Stimulated activated memory B cell treated with anti-CD40 and anti-IgM and Interleukin-4, amounts not matched to agents 10 μg/mL and 1 μg/mL and 100 μg/mL, for 72 hours (primary cell): Measurements from ENCODE around the gene EDEM3.
"Not testable (repeated sequence)": the region's sequence is repeated elsewhere in the genome, so short reads cannot be mapped to it uniquely, and the experiment has no call there.

ENCODE experiments used
- ATAC-seq: fragments of 150-1000 bp; cut with Tn5 transposase; 2 replicates; pipeline ENCODE4 v1.10.0; 2021
- H3K27ac Mint-ChIP-seq: one replicate; pipeline ENCODE4 v1.8.0; 2022; ENCODE audit warnings: mild to moderate bottlenecking, mixed read lengths
- H3K27me3 Mint-ChIP-seq: one replicate; pipeline ENCODE4 v1.8.0; 2022; ENCODE audit warnings: mixed read lengths
- H3K36me3 Mint-ChIP-seq: one replicate; pipeline ENCODE4 v1.8.0; 2022; ENCODE audit warnings: mixed read lengths
- H3K4me1 Mint-ChIP-seq: one replicate; pipeline ENCODE4 v1.8.0; 2022; ENCODE audit warnings: mixed read lengths
- H3K4me3 Mint-ChIP-seq: one replicate; pipeline ENCODE4 v1.8.0; 2022; ENCODE audit warnings: mild to moderate bottlenecking, moderate library complexity, mixed read lengths
- H3K9me3 Mint-ChIP-seq: one replicate; pipeline ENCODE4 v1.8.0; 2022; ENCODE audit warnings: mixed read lengths

EDEM3 gene

DNA sequence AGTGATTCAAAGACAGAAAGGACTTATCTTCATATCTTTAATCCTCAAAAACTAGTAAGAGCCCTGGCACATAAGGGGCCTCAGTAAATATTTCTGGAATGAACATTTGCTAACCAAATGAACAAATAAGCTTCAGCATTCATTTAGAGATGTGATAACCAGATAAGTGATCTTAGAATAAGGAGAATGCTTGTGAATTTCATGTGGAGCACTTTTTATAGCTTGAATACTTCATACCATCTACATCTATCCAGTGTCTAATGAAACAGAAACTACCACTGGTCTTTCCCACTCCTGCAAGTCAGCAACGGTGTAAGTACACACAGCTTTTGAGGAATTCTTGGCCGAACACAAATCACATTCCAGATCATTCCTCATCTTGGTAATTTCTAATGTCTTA is 38.5 kb downstream of the EDEM3 start:
- peaks cover 64% of the 10 kb centered on the region for H3K36me3 Mint-ChIP-seq
- no peak for ATAC-seq
- no peaks in the 10 kb centered on the region for H3K27me3 Mint-ChIP-seq
- no peaks in the 10 kb centered on the region for H3K9me3 Mint-ChIP-seq
- no peaks in the 10 kb centered on the region for H3K4me1 Mint-ChIP-seq
- no peak overlapping the region for H3K27ac Mint-ChIP-seq
- no peak overlapping the region for H3K4me3 Mint-ChIP-seq

DNA sequence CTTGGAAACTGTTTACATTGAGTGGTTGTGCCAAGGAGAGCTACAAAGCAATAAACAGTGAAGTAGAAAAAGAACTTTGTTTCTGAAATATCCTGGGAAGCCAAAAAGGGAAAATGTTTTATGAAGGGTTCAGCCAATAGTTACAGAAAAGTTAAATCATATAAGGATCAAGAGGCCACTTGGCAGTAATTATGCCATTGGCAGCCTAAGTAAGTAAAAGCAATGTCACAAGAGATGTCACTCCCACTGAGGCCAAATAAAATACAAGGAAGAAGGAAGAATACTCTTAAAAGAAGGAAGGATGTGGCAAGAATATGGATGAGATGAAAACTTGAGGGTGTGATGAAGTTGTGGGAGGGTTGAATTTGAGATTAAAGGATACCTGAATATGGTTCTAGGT is 45.2 kb downstream of the EDEM3 start:
- Mint-ChIP-seq H3K36me3 (peaks cover 58% of the 10 kb centered on the region), H3K9me3 (no peaks in the 10 kb centered on the region), H3K27ac (peak overlapping the region; percentile 45), H3K4me3 (no peak overlapping the region), H3K4me1 (peaks cover 14% of the 10 kb centered on the region), H3K27me3 (no peaks in the 10 kb centered on the region)
- ATAC-seq, result no peak

DNA sequence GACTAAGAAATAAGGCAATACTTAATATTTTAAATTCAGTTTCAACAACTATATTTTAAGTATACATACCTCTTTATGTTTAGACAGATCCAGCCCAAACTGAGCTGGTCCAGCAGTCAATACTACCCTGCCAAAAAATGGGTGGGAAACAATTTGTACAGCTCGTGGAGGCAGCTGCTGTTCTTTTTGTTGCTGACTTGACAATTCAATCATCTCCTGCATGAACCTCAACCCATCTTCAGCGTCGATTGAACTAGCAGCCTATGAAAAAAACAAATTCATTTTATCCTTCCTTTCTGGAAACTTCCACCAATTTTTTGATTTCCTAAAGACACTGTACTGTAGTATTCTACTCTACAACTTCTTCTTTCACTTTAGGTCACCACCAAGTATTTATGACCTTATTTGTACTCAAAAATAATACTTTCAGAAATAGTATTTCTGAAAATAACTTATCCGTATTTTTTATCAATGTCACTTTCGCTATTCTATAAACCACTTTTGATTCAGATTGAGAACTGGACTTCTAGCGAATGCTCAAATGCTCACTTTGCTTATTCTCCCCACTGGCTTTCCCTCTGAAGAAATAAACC is 46.5 kb downstream of the EDEM3 start:
- H3K27ac Mint-ChIP-seq, result peak overlapping the region; percentile 45
- H3K36me3 Mint-ChIP-seq, result peaks cover 53% of the 10 kb centered on the region
- peaks cover 14% of the 10 kb centered on the region for H3K4me1 Mint-ChIP-seq
- ATAC-seq, result no peak
- H3K27me3 Mint-ChIP-seq, result no peaks in the 10 kb centered on the region
- H3K9me3 Mint-ChIP-seq, result no peaks in the 10 kb centered on the region
- no peak overlapping the region for H3K4me3 Mint-ChIP-seq

DNA sequence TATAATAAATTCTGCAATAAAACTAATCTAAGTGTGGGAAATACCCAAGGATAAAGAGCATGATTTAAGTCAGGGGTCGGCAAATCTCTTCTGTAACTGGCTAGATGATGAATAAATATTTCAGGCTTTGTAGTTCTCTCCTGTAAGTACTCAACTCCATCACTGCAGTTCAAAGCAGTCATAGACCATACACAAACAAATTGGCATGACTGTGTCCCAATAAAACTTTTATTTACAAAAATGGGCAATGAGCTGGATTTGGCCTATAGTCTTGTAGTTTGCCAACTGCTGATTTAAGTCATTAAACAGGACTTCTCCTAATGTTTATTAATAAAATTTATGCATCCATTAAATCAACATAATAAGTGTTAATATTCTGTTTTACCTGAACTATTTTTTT is 49.4 kb downstream of the EDEM3 start:
- ATAC-seq, result no peak
- no peak overlapping the region for H3K27ac Mint-ChIP-seq
- no peaks in the 10 kb centered on the region for H3K27me3 Mint-ChIP-seq
- H3K36me3 Mint-ChIP-seq, result peaks cover 57% of the 10 kb centered on the region
- H3K9me3 Mint-ChIP-seq, result no peaks in the 10 kb centered on the region
- no peak overlapping the region for H3K4me3 Mint-ChIP-seq
- peaks cover 14% of the 10 kb centered on the region for H3K4me1 Mint-ChIP-seq

DNA sequence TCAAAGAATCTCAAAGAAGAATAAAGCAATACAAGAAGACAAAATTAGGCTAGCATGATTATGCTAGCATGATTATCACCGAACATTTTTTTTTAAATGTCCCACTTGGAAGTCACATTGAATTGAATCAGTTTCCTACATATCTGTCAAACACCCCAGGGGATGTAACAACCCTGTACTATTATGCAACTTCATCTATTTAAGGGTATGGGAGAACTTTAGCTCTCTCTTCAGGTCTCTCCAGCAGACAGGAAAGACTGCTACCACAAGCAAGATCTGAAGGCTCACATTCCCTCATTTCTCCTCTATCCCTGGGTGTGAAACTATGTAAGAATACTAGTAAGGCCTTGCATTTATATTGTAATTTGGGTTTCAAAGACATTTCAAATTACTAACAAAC is 52.8 kb downstream of the EDEM3 start:
- H3K9me3 Mint-ChIP-seq, result no peaks in the 10 kb centered on the region
- peaks cover 52% of the 10 kb centered on the region for H3K36me3 Mint-ChIP-seq
- no peaks in the 10 kb centered on the region for H3K27me3 Mint-ChIP-seq
- H3K4me3 Mint-ChIP-seq, result no peak overlapping the region
- H3K4me1 Mint-ChIP-seq, result no peaks in the 10 kb centered on the region
- ATAC-seq, result no peak
- no peak overlapping the region for H3K27ac Mint-ChIP-seq

DNA sequence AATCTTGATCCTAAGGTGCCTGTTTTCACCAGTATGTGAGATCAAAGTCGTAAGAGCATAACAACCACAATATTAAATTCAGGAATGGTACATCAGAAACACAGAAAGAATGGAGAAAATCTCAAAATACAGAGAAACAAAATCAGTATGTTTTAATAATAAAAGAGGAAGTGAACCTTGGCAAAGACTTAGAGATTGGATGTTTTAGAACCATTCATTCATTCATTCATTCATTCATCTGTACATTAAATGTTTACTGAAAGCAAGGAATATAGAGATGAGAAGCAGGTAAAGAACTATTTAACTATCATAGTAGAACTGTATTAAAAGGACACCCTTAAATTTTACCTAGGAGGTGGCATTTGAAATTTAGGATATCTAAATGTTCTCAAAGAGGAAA is 55.7 kb downstream of the EDEM3 start:
- ATAC-seq, result no peak
- peaks cover 64% of the 10 kb centered on the region for H3K36me3 Mint-ChIP-seq
- no peaks in the 10 kb centered on the region for H3K9me3 Mint-ChIP-seq
- H3K4me3 Mint-ChIP-seq, result no peak overlapping the region
- H3K27ac Mint-ChIP-seq, result no peak overlapping the region
- H3K4me1 Mint-ChIP-seq, result peaks cover 7% of the 10 kb centered on the region
- H3K27me3 Mint-ChIP-seq, result no peaks in the 10 kb centered on the region

DNA sequence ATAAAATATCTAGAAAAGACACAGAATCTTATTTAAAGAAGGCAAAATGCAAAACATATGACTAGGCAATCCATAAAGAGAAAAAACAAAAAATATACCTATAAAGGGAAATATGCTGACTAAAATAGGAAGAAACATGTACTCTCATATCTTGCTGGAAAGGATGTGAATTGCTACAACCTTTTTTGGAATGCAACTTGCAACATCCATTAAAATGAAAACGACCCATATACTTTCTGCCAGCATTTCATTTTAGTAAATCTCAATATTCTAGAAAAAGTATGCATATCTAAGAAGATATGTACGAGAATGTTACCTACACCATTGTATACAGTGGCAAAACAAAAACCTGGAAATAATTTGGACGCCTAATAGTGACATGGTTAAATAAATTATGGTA is 56.6 kb downstream of the EDEM3 start:
- Mint-ChIP-seq H3K4me1 (peaks cover 7% of the 10 kb centered on the region), H3K36me3 (peaks cover 68% of the 10 kb centered on the region), H3K27me3 (no peaks in the 10 kb centered on the region), H3K4me3 (no peak overlapping the region), H3K27ac (no peak overlapping the region), H3K9me3 (no peaks in the 10 kb centered on the region)
- ATAC-seq, result no peak

DNA sequence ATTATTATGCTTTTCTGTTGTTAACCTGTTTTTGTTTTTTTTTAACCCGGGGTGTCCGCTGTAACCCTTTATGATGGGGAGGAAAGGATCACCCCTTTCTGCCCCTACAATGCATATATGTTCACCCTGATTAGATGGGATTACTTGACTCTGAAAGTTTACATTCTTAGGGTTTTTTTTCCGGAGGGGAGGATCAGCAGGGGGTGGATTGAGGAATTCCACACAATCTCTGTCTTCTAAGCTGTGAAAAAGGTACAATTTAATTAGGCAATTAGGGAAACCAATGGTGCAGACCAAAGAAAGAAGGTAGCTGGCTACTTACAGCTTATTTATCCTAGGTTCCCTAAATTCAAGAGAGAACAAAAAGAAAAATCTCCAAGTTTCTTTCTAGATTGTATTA is 58.3 kb downstream of the EDEM3 start:
- Mint-ChIP-seq H3K4me3 (no peak overlapping the region), H3K27me3 (no peaks in the 10 kb centered on the region), H3K27ac (no peak overlapping the region), H3K9me3 (no peaks in the 10 kb centered on the region), H3K4me1 (peaks cover 7% of the 10 kb centered on the region), H3K36me3 (peaks cover 62% of the 10 kb centered on the region)
- no peak for ATAC-seq

DNA sequence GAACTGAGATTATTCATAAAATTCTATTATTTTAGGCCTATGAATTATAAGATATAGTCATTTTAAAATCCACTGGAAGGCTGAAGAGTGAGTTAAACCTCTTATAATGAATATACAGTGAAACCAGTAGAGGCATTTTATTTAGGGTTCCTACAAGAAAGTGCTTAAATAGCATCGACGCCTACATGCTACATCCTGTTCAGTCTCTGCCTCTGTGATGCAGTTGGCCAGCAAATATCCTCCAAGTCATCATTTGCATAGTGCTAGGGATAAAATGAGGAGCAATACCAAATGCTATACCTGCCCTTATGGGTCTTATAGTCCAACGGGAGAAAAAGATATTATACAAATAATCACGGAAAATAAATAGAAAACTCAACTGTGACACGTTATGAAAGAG is 59.6 kb downstream of the EDEM3 start:
- Mint-ChIP-seq H3K27me3 (no peaks in the 10 kb centered on the region), H3K9me3 (no peaks in the 10 kb centered on the region), H3K4me3 (no peak overlapping the region), H3K4me1 (peaks cover 7% of the 10 kb centered on the region), H3K27ac (no peak overlapping the region), H3K36me3 (peaks cover 57% of the 10 kb centered on the region)
- no peak for ATAC-seq

DNA sequence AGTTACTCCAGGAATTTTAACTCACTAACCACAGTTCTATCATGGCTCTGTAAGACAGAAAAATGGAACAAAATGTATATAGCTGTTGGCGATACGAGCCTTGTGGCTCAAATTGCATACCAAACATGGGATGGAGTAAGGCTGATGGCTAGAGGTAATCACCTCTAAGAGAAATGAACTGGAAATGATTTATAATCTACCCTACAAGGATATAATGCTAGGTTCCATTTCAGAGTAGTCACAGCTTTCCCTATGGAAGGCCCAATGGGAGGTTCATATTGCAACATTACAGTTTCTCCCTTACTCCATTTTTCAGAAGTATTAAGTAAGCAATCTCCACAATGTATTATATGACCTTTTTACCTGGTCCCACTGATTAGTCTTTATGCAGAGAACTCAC is 61.6 kb downstream of the EDEM3 start:
- no peak for ATAC-seq
- H3K27ac Mint-ChIP-seq, result no peak overlapping the region

DNA sequence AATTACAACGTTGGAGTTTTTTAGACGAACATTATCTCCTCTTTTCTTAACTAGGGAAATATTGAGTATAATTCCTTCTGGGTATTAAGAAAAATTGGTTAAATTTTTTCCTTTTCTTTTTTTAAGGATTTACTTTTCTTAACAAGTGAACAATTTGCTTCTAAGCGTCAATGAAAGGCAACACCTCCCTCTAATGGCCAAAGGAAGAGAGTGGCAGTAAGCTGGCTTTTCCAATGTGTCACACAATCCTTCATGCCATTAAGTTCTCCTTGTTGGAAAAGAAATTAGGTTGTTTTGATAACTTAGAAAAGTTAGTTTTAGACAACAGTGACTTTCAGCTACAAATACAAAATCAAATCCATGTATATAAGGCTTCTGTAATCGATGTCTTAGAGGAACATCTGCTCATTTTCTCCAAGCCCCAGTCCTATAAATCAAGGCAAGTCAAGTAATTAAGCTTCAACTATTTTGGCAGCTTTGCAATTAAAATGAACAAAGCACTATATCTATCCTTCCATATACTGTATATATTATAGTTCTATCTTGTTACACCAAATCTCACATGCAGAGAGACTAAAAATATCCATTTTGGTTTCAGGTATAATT is 62.8 kb downstream of the EDEM3 start:
- ATAC-seq, result no peak
- Mint-ChIP-seq H3K4me3 (no peak overlapping the region), H3K27me3 (no peaks in the 10 kb centered on the region), H3K36me3 (peaks cover 44% of the 10 kb centered on the region), H3K27ac (no peak overlapping the region), H3K4me1 (peaks cover 7% of the 10 kb centered on the region), H3K9me3 (no peaks in the 10 kb centered on the region)

More for the DNA sequence above, 61.6 kb downstream of the EDEM3 start:
- no peak overlapping the region for H3K4me3 Mint-ChIP-seq
- H3K36me3 Mint-ChIP-seq, result peaks cover 44% of the 10 kb centered on the region
- no peaks in the 10 kb centered on the region for H3K27me3 Mint-ChIP-seq
- peaks cover 7% of the 10 kb centered on the region for H3K4me1 Mint-ChIP-seq
- no peaks in the 10 kb centered on the region for H3K9me3 Mint-ChIP-seq

DNA sequence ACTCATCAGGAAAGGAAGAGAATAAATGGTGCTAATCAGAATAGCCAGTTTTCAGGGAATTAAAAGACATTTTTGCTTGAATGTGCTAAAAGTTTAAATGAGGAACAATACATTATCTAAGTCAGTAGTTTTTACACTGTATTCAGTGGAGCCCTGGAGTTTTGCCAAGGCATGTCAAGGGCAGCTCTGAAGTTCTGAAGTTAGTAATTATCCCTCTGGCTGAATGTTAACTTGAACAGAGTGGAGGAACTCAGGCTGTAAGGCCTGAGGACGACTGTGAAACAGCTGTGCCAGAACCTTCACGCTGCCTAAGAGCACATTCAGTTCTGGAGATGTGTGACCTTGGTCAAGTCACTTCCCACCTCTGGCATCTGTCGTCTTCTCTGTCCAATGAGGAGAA is 68.1 kb downstream of the EDEM3 start:
- ATAC-seq, result no peak
- Mint-ChIP-seq H3K27ac (no peak overlapping the region), H3K4me3 (no peak overlapping the region), H3K4me1 (peaks cover 14% of the 10 kb centered on the region), H3K27me3 (no peaks in the 10 kb centered on the region), H3K9me3 (no peaks in the 10 kb centered on the region), H3K36me3 (peaks cover 4% of the 10 kb centered on the region)

DNA sequence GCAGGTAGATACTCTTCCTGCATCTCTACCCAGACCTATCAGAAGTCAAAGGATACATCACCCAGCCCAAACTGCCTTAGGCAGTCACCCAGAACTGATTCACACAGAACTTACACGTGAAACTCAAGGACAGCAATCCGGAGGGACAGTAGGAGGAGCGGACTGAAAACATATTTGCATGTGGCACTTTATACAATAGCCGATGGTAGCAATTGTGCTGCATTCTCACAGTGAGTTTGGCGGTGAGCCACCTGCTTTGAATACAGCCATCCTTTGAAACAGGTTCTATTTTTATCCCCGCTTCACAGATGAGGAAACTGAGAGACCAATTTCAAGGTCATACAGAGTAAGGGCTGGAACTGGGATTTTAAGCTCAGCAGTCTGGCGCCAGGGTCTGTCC is 69.5 kb downstream of the EDEM3 start:
- H3K9me3 Mint-ChIP-seq, result peaks cover 4% of the 10 kb centered on the region
- peaks cover 4% of the 10 kb centered on the region for H3K36me3 Mint-ChIP-seq
- H3K4me1 Mint-ChIP-seq, result peaks cover 14% of the 10 kb centered on the region
- H3K27ac Mint-ChIP-seq, result no peak overlapping the region
- no peaks in the 10 kb centered on the region for H3K27me3 Mint-ChIP-seq
- H3K4me3 Mint-ChIP-seq, result no peak overlapping the region
- ATAC-seq, result no peak

DNA sequence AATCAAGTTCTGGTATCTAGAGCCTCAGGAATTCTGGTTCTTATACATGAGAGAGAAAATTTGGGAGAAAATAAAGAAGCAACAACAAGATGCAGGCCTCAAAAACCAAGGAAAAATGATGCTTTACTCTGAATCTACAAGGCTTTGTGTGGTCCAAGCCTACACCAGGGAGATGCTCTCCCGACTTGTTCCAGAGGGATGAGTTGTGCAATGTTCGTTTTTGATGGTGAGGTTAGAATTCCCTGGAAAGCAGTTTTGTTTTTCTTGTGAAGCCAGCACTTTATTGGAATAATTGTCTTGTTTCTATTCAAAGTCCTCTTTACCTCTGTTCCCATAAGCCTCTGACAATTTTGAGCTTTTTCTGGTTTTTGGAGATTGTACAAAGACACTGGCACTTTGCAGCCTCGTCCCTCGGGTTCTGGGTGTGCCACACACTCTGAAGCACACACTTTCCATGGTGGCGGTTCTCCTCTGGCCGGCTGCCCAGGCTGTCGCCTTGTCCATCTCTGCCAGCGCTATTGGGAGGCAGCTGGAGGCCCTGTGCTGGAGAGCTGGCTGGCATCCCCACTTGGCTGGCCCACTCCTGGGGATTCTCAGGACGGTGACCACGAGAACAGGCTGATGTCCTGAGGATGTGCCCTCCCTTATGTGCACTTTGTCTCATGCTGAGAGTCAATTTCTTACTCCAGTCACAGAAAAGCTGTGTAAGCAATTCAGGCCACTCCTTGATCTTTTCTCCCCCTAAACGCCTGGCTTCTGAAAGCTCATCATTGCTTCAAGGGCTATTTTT is 70.2 kb downstream of the EDEM3 start:
- ATAC-seq, result no peak
- peaks cover 4% of the 10 kb centered on the region for H3K9me3 Mint-ChIP-seq
- no peaks in the 10 kb centered on the region for H3K36me3 Mint-ChIP-seq
- no peak overlapping the region for H3K4me3 Mint-ChIP-seq
- no peak overlapping the region for H3K27ac Mint-ChIP-seq
- H3K27me3 Mint-ChIP-seq, result no peaks in the 10 kb centered on the region
- H3K4me1 Mint-ChIP-seq, result peaks cover 14% of the 10 kb centered on the region

DNA sequence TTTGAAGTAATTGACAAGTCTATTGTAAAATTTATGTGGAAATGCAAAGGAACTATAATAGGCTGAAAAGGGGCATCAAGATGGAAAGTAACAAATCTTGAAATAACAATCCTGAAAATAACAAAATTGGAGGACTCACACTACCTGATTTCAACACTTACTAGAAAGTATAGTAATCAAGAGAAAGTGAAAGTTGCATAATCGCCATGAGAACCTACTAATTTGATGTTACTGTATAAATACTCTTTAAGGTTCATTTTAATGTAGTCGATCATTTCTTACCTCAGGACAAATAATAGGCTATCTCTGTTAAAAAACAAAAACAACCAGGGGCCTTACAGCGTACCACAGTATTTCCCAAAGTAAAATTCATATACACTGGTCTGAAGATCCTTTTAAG is 71.7 kb downstream of the EDEM3 start:
- Mint-ChIP-seq H3K4me1 (peaks cover 14% of the 10 kb centered on the region), H3K9me3 (peaks cover 4% of the 10 kb centered on the region), H3K4me3 (no peak overlapping the region), H3K27me3 (no peaks in the 10 kb centered on the region), H3K36me3 (no peaks in the 10 kb centered on the region), H3K27ac (no peak overlapping the region)
- ATAC-seq, result no peak

DNA sequence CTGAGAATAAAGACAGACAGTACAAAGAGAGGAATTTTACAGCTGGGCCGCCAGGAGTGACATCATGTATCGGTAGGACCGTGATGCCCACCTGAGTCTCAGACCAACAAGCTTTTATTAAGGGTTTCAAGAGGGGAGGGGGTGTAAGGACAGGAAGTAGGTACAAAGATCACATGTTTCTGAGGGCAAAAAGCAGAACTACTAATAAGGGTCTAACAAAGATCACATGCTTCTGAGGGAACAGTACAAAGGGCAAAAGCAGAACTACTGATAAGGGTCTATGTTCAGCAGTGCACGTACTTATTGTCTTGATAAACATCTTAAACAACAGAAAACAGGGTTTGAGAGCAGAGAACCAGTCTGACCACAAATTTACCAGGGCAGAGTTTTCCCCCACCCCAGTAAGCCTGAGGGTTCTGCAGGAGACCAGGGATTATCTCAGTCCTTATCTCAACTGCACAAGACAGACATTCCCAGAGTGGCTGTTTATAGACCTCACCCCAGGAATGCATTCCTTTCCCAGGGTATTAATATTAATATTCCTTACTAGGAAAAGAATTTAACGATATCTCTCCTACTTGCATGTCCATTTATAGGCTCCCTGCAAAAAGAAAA is 73.9 kb downstream of the EDEM3 start:
- H3K27me3 Mint-ChIP-seq, ATAC-seq, H3K4me3 Mint-ChIP-seq, H3K36me3 Mint-ChIP-seq, H3K27ac Mint-ChIP-seq, H3K9me3 Mint-ChIP-seq: not testable (repeated sequence)
- peaks cover 14% of the 10 kb centered on the region for H3K4me1 Mint-ChIP-seq
